A673 (cell line): ENCODE results near the gene CCL15. TPM values are rescaled to one million over a fixed set of nuclear protein-coding genes. Genes with fewer than 3 reads are reported as not detected.
"Not testable (repeated sequence)": the region's sequence is repeated elsewhere in the genome, so short reads cannot be mapped to it uniquely, and the experiment has no call there.

ENCODE experiments used
- BruUV-seq: library from RNA; stranded (reverse); fragments of 400-500 nt; replicated peaks from 2 replicates; lab custom pipeline; 2021; lab: Mats Ljungman, UMichigan
- CTCF ChIA-PET: fragments of 300-600 bp; sonication (Branson Sonifier 250); formaldehyde crosslinking; loops from one replicate; lab custom pipeline; 2022; ENCODE audit warnings: antibody characterized with exemption; lab: Charles Lee
- POLR2A ChIA-PET: fragments of 300-600 bp; sonication (Branson Sonifier 250); formaldehyde crosslinking; loops from one replicate; lab custom pipeline; 2022; ENCODE audit warnings: antibody characterized with exemption; ENCODE audit not compliant: low non-redundant PET; lab: Charles Lee
- DNase-seq: peaks from one replicate; pipeline ENCODE4 v3.0.0-alpha.2; 2015; ENCODE audit warnings: low spot score
- H3K27ac ChIP-seq: fragments of 200-600 bp; sonication (generic); 2 replicates; pipeline ENCODE4 v1.5.1; 2016; ENCODE audit warnings: mixed run types, low read depth, mild to moderate bottlenecking, mixed read lengths, antibody characterized with exemption, low read length; ENCODE audit not compliant: poor library complexity, severe bottlenecking
- H3K27me3 ChIP-seq: fragments of 200-600 bp; sonication (generic); replicated peaks from 2 replicates; pipeline ENCODE4 v1.6.1; 2017; ENCODE audit warnings: mixed run types, low read depth, mild to moderate bottlenecking, mixed read lengths, antibody characterized with exemption, low read length; ENCODE audit not compliant: insufficient read depth, poor library complexity
- H3K36me3 ChIP-seq: fragments of 200-600 bp; sonication (generic); 2 replicates; pipeline ENCODE4 v1.6.1; 2016; ENCODE audit warnings: mixed run types, mild to moderate bottlenecking, mixed read lengths, antibody characterized with exemption, low read length; ENCODE audit not compliant: insufficient read depth, poor library complexity, severe bottlenecking
- H3K4me1 ChIP-seq: fragments of 200-600 bp; sonication (generic); 2 replicates; pipeline ENCODE4 v1.6.1; 2017; ENCODE audit warnings: mixed run types, mild to moderate bottlenecking, mixed read lengths, antibody characterized with exemption, low read length; ENCODE audit not compliant: insufficient read depth, poor library complexity, severe bottlenecking
- H3K4me3 ChIP-seq: fragments of 200-600 bp; sonication (generic); 2 replicates; pipeline ENCODE4 v1.5.1; 2016; ENCODE audit warnings: low read depth, mixed run types, mild to moderate bottlenecking, mixed read lengths, low read length; ENCODE audit not compliant: poor library complexity, severe bottlenecking
- H3K9me3 ChIP-seq: fragments of 200-600 bp; sonication (generic); 2 replicates; pipeline ENCODE4 v1.6.1; 2016; ENCODE audit warnings: mixed run types, low read depth, mild to moderate bottlenecking, mixed read lengths, antibody characterized with exemption, low read length; ENCODE audit not compliant: poor library complexity, severe bottlenecking
- EZH2 ChIP-seq: fragments of 200-600 bp; sonication (generic); IDR thresholded peaks from 2 replicates; pipeline ENCODE4 v1.6.1; 2017; ENCODE audit warnings: borderline replicate concordance, low read depth, mild to moderate bottlenecking, mixed read lengths, antibody characterized with exemption, low read length; ENCODE audit not compliant: poor library complexity, severe bottlenecking
- intact Hi-C: fragments of 100-400 bp; cut with micrococcal nuclease; formaldehyde crosslinking; loops from one replicate; pipeline ENCODE4 v1.10.0; 2022; ENCODE audit not compliant: unreplicated experiment
- total RNA-seq: library from RNA; stranded (reverse); gene quantifications from 2 replicates; pipeline ENCODE4 v1.2.3, GENCODE V29; 2021
- TF ChIP-seq, protein P1 (sequence below): fragments of 300-800, 200-600 bp; sonication (generic); conservative IDR thresholded peaks from 2 replicates; pipeline ENCODE4 v1.5.1; 2017; ENCODE audit warnings: low read depth, mild to moderate bottlenecking, antibody characterized with exemption, low read length, moderate library complexity, mixed read lengths

CCL15 gene
- total RNA-seq, 1 experiment from 2014 or later = not detected

DNA sequence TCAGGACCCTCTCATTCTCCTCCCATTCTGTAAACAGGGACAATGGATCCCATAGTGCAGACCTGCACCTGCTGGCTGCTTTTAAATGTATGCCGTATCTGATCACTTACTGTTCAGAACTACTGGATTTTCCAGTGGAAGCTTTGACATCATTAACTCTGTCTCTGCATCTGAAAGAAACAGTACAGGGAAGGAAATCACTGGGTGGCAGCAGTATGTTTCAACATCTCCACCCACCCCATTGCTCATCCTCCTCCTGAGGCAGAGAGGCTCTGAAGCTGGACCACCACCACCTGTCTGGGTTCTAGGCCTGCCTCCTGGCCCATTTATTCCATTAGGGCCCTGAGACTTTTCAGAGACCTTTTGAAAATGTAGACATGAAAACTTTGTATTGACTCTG is 2.6 kb downstream of the CCL15 start:
- no peak for DNase-seq
- no peak for TF ChIP-seq EZH2
- TF ChIP-seq, protein P1, sequence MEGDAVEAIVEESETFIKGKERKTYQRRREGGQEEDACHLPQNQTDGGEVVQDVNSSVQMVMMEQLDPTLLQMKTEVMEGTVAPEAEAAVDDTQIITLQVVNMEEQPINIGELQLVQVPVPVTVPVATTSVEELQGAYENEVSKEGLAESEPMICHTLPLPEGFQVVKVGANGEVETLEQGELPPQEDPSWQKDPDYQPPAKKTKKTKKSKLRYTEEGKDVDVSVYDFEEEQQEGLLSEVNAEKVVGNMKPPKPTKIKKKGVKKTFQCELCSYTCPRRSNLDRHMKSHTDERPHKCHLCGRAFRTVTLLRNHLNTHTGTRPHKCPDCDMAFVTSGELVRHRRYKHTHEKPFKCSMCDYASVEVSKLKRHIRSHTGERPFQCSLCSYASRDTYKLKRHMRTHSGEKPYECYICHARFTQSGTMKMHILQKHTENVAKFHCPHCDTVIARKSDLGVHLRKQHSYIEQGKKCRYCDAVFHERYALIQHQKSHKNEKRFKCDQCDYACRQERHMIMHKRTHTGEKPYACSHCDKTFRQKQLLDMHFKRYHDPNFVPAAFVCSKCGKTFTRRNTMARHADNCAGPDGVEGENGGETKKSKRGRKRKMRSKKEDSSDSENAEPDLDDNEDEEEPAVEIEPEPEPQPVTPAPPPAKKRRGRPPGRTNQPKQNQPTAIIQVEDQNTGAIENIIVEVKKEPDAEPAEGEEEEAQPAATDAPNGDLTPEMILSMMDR = no peak
- ChIA-PET CTCF (no interaction called here), POLR2A (no interaction called here)
- intact Hi-C loops = no loop called here
- Histone ChIP-seq H3K4me3 (no peak overlapping the region), H3K9me3 (no peaks in the 10 kb centered on the region), H3K27me3 (no peaks in the 10 kb centered on the region), H3K27ac (no peak overlapping the region), H3K36me3 (no peaks in the 10 kb centered on the region), H3K4me1 (no peaks in the 10 kb centered on the region)
- no TSS peak for BruUV-seq

DNA sequence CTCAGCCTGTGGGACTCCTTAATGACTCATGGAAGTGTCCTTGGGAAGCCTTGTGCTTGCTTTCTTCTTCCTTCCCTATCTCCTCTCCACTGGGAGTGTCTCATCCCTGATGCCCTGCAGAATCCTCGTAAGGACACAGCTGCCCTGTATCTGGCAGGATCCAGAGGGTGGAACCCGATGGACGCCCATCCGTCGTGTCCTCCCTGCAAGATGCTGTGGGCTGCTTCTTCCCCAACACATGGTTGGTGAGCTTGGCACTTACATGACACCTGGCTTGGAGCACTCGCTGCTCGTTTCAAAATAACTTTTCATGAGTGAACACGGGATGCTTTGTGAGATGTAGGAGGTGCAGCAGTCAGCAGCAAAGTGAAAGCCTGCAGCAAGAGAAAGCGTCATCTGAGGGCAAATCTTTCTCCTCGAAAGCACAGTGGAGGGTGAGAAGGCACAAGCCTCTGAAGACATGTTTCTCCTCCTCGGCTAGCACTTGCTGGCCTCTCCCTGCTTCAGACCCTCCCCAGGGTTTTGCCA is 3.3 kb downstream of the CCL15 start:
- no peaks in the 10 kb centered on the region for H3K9me3 ChIP-seq
- POLR2A ChIA-PET = no interaction called here
- CTCF ChIA-PET = no interaction called here
- no peaks in the 10 kb centered on the region for H3K36me3 ChIP-seq
- no peak overlapping the region for H3K27ac ChIP-seq
- H3K4me1 ChIP-seq = no peaks in the 10 kb centered on the region
- intact Hi-C loops = no loop called here
- TF ChIP-seq, protein P1 = no peak
- TF ChIP-seq EZH2 = no peak
- H3K4me3 ChIP-seq = no peak overlapping the region
- DNase-seq = no peak
- H3K27me3 ChIP-seq = no peaks in the 10 kb centered on the region
- no TSS peak for BruUV-seq

DNA sequence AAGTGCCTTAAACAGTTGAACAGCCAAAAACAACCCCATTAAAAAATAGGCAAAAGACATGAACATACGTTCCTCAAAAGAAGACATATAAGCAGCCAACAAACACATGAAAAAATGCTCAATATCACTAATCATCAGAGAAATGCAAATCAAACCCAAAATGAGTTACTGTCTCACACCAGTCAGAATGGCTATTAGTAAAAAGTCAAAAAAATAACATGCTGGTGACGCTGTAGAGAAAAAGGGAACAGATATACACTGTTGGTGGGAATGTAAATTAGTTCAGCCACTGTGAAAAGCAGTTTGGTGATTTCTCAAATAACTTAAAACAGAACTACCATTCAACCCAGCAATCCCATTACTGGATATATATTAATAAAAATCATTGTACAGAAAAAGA is 6.0 kb downstream of the CCL15 start:
- POLR2A ChIA-PET, CTCF ChIA-PET, intact Hi-C loops, H3K27me3 ChIP-seq, DNase-seq, H3K4me3 ChIP-seq, BruUV-seq, H3K4me1 ChIP-seq, H3K9me3 ChIP-seq, H3K27ac ChIP-seq, H3K36me3 ChIP-seq: not testable (repeated sequence)

DNA sequence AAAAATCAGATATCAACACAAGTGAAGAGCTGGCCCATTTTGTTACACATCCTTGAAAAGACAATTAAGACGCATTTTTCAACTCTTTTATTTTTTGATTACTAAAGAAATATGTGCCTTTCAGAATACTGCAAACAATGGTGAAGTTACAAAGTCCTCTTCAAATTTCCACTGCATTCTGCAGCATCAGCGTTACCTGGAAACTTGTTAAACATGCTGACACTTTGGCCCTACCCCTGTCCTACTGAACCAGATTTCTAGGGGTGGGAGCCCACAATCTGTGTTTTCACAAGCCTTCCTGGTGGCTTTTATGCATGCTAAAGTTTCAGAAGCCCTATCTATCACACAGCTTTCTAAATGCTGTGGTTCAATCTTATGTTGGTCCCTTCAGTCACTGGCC is 10.3 kb downstream of the CCL15 start:
- CTCF ChIA-PET = no interaction called here
- no peaks in the 10 kb centered on the region for H3K27me3 ChIP-seq
- no peak for DNase-seq
- POLR2A ChIA-PET = interaction anchor here (0.7 kb wide), 1 partner anchor 136 kb away, joined by 3 read pairs; no protein-coding TSS in a partner anchor
- H3K36me3 ChIP-seq = no peaks in the 10 kb centered on the region
- no TSS peak for BruUV-seq
- H3K27ac ChIP-seq = no peak overlapping the region
- no peak overlapping the region for H3K4me3 ChIP-seq
- H3K9me3 ChIP-seq = no peaks in the 10 kb centered on the region
- intact Hi-C loops = no loop called here
- TF ChIP-seq, protein P1 = no peak
- no peak for TF ChIP-seq EZH2
- H3K4me1 ChIP-seq = no peaks in the 10 kb centered on the region
